Islet of Langerhans (tissue), 1 donor: ENCODE data around the gene DMRTB1.

Experiments
- FAIRE-seq: peaks from one replicate; lab custom pipeline; 2011; peaks lifted over from hg19 to GRCh38; lab: Jason Lieb, UNC

The DMRTB1 gene

GRCh38 chr1:53509775-53510174, 50.6 kb downstream of the DMRTB1 start:
- FAIRE-seq: no peak

GRCh38 chr1:53510215-53510614, 51.0 kb downstream of the DMRTB1 start:
- no peak for FAIRE-seq

- FAIRE-seq: no peak
These were observed 52.2 kb downstream of the DMRTB1 start for GRCh38 chr1:53511323-53511932.

GRCh38 chr1:53511933-53512806, 53.0 kb downstream of the DMRTB1 start:
- no peak for FAIRE-seq

- FAIRE-seq: no peak
These were observed 53.9 kb downstream of the DMRTB1 start for GRCh38 chr1:53512807-53513755.

GRCh38 chr1:53513846-53514245, 54.6 kb downstream of the DMRTB1 start:
- FAIRE-seq: no peak

GRCh38 chr1:53514436-53514835, 55.2 kb downstream of the DMRTB1 start:
- FAIRE-seq: no peak

- no peak for FAIRE-seq
These were observed 57.0 kb downstream of the DMRTB1 start for GRCh38 chr1:53516181-53516580.
